GM19043 (cell line): Measurements from ENCODE around the gene TGFA.

ENCODE experiments used
- ATAC-seq: cut with Tn5 transposase; IDR thresholded peaks from one replicate; pipeline ENCODE4 v1.9.1; 2021; ENCODE audit warnings: low read depth; ENCODE audit not compliant: unreplicated experiment

The TGFA gene

DNA sequence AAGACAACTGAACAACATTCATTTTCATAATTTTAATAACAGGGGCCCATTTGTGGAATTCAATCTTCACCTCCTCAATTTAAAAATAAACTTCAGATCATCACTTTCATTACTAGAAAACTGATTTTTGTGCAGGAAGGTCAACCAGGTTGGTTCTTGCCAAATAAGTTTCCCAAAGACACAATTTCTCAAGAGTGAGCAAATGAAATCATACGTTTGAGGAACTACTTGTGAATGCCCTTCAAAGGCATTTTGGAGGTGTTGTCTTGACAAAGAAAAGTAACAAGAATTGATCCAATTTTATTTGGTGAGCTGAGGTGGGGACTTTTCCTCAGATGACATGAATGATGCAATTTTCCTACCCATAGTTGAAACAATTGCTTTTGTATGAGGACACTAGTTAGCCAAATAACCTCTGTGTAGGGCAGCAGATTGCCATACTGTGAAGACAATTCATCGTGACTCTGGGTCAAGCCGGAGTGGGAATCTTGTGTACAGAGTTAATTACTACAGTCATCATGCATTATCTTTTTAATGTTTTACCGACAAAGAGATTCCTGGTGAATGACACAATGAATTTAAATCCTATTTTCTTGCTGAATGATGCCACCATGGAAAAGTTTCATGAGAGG lies 121.8 kb downstream of the TGFA start:
- ATAC-seq, result no peak

GRCh38 chr2:70426341-70426740 lies 127.3 kb downstream of the TGFA start:
- no peak for ATAC-seq

- no peak for ATAC-seq
Observed at GRCh38 chr2:70425682-70426301, 127.8 kb downstream of the TGFA start.

DNA sequence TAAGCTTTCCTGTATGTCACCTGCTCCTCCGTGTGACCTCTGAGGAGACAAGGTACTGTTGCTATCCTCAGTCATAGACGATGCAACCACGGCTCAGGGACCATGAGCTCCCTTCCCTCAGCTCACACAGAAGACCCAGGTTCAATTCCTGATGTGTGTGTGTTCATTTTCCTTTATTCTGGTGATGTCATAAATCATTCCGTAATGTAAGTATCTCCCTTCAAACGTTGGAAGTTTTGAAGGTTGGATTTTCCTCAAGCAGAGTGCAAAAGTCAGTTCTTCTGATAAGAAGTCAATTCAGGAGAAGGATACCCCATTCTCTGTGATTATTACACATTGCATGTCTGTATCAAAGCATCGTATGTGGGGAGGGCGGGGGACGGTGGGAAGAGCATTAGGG lies 132.9 kb downstream of the TGFA start:
- ATAC-seq, result no peak

GRCh38 chr2:70420143-70420542 lies 133.5 kb downstream of the TGFA start:
- no peak for ATAC-seq

GRCh38 chr2:70418514-70418913 lies 135.1 kb downstream of the TGFA start:
- no peak for ATAC-seq

DNA sequence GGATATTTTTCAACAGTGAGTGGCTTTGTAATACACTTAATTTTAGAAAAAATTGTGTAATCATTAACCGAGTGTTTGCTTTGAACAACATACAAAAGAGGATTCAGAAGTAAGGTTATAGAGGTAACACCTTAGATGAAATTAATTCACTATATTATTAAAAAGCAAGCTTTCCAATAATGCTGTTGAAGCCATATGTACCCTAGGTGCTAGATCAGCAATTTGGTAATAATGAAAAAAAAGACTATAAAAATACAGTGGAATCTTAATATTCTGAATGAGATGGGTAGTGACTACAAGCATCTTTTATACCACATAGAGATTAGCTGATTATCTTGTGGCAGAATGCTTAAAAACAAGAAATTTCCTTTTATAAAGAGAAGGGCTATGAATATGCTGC lies 136.6 kb downstream of the TGFA start:
- no peak for ATAC-seq

GRCh38 chr2:70412294-70413070 lies 141.1 kb downstream of the TGFA start:
- ATAC-seq, result no peak

- no peak for ATAC-seq
Observed at GRCh38 chr2:70411483-70412125, 142.0 kb downstream of the TGFA start.

DNA sequence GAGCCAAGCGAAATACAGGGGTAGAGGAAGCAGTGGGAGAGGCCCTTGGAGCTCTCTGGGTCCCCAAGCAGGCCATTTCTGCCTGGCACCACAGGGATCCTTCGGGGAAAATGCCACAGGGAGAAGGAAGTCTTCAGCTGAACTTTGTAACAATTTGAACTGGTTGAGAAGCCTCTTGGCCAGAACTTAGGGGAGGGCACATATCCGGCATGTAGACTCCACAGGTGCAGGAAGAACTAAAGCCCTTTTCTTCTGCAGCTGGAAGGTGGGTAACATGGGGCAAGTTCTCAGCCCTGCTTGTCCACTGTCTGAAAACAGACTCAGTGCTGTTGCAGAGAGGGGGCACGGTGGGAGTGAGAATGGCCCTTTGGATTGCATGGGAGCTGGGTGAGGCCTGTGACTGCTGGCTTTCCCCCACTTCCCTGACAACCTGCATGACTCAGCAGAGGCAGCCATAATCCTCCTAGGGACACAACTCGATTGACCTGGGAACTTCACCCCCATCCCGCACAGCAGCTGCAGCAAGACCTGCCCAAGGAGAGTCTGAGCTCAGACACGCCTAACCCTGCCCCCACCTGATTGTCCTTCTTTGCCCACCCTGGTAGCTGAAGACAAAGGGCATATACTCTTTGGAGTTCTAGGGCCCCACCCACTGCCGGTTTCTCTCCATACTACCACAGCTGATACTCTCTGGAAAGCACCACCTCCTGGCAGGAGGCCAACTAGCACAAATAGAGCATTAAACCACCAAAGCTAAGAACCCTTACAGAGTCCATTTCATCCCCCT lies 150.2 kb downstream of the TGFA start:
- ATAC-seq, result no peak

GRCh38 chr2:70400539-70400938 lies 153.1 kb downstream of the TGFA start:
- no peak for ATAC-seq

DNA sequence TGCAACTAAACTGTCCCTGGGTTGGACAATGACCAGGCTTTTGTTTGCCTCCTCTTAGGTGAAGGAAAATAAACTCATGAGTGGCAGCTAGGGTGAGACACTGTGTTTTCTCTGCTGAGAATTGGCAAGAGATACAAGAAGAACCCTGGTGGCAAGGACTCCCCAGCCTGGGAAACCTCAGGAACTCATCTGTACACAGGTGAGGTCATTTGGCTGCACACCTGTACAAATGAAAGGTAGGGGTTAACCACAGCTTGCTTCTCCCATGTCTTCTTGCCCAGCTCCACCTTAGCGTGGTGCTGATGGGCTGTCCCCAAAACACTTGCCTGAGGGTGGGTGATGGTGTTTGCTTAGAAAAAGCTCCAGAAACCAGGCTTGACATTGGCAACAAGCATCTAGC lies 154.6 kb downstream of the TGFA start:
- no peak for ATAC-seq
